ENCODE data around the gene MEF2B.
"Not testable (repeated sequence)": the region's sequence is repeated elsewhere in the genome, so short reads cannot be mapped to it uniquely, and the experiment has no call there.

Gene MEF2B

GRCh38 chr19:19179548-19180441 is 9.7 kb upstream of the MEF2B start:
- no peak for DNase-seq (ENCODE audit: low read depth)
- no peak overlapping the region for H3K4me3 ChIP-seq (ENCODE audit: low read depth, low read length)
- TF ChIP-seq CTCF (IDR thresholded peaks at IDR 0.05; ENCODE audit: insufficient read depth, low read depth, low read length, missing control alignments) = no peak

GRCh38 chr19:19176950-19177349 is 6.9 kb upstream of the MEF2B start:
- no peak overlapping the region for H3K4me3 ChIP-seq (ENCODE audit: low read depth, low read length)
- no peak for DNase-seq (ENCODE audit: low read depth)
- TF ChIP-seq CTCF (IDR thresholded peaks at IDR 0.05; ENCODE audit: insufficient read depth, low read depth, low read length, missing control alignments) = no peak

- H3K4me3 ChIP-seq (ENCODE audit: low read depth, low read length); DNase-seq (ENCODE audit: low read depth): not testable (repeated sequence)
Measured at GRCh38 chr19:19173243-19173642, 3.2 kb upstream of the MEF2B start.

- H3K4me3 ChIP-seq (ENCODE audit: low read depth, low read length) = no peak overlapping the region
- no peak for TF ChIP-seq CTCF (IDR thresholded peaks at IDR 0.05; ENCODE audit: insufficient read depth, low read depth, low read length, missing control alignments)
- DNase-seq (ENCODE audit: low read depth) = peak; percentile 41
Measured at GRCh38 chr19:19171821-19172532, 1.9 kb upstream of the MEF2B start.

GRCh38 chr19:19170873-19171672 is 1.0 kb upstream of the MEF2B start:
- DNase-seq (ENCODE audit: low read depth) = no peak

GRCh38 chr19:19169236-19170052 is 619 bp downstream of the MEF2B start:
- DNase-seq (ENCODE audit: low read depth) = no peak
- TF ChIP-seq CTCF (IDR thresholded peaks at IDR 0.05; ENCODE audit: insufficient read depth, low read depth, low read length, missing control alignments) = no peak
- H3K4me3 ChIP-seq (ENCODE audit: low read depth, low read length) = peak overlapping the region; percentile 46

More at GRCh38 chr19:19170873-19171672, 1.0 kb upstream of the MEF2B start:
- H3K4me3 ChIP-seq (ENCODE audit: low read depth, low read length) = no peak overlapping the region
- TF ChIP-seq CTCF (IDR thresholded peaks at IDR 0.05; ENCODE audit: insufficient read depth, low read depth, low read length, missing control alignments) = no peak
